Neural crest cell (in vitro differentiated cells): ENCODE results near the gene CAMK2D. TPM values are rescaled to one million over a fixed set of nuclear protein-coding genes. Genes with fewer than 3 reads are reported as not detected.

Source experiments
- DNase-seq: peaks from one replicate; pipeline ENCODE4 v3.0.0; 2021; ENCODE audit warnings: low read depth, mixed read lengths, low spot score
- H3K27ac Mint-ChIP-seq: one replicate; pipeline ENCODE4 v1.8.0; 2021; ENCODE audit warnings: mild to moderate bottlenecking, mixed read lengths; ENCODE audit not compliant: unreplicated experiment
- H3K27me3 Mint-ChIP-seq: 2 replicates; pipeline ENCODE4 v1.8.0; 2021; ENCODE audit warnings: low read depth, mild to moderate bottlenecking, mixed read lengths
- H3K36me3 Mint-ChIP-seq: 2 replicates; pipeline ENCODE4 v1.8.0; 2021; ENCODE audit warnings: low read depth, mild to moderate bottlenecking, mixed read lengths
- H3K4me1 Mint-ChIP-seq: 2 replicates; pipeline ENCODE4 v1.8.0; 2021; ENCODE audit warnings: mixed read lengths
- H3K4me3 Mint-ChIP-seq: one replicate; pipeline ENCODE4 v1.8.0; 2021; ENCODE audit warnings: mild to moderate bottlenecking, mixed read lengths
- H3K9me3 Mint-ChIP-seq: 2 replicates; pipeline ENCODE4 v1.8.0; 2021; ENCODE audit warnings: mixed read lengths
- CTCF ChIP-seq: fragments of 200-600 bp; sonication (generic); conservative IDR thresholded peaks from 2 replicates; pipeline ENCODE4 v1.5.0; 2021; ENCODE audit warnings: antibody characterized with exemption, mild to moderate bottlenecking
- total RNA-seq: library from RNA; stranded (reverse); gene quantifications from 2 replicates; pipeline ENCODE4 v1.2.1, GENCODE V29; 2021

CAMK2D gene
- total RNA-seq, 1 donor from 2014 or later = 33.7 TPM

- no peak for TF ChIP-seq CTCF
- H3K4me1 Mint-ChIP-seq = no peaks in the 10 kb centered on the region
- DNase-seq = no peak
- H3K27me3 Mint-ChIP-seq = no peaks in the 10 kb centered on the region
- H3K4me3 Mint-ChIP-seq = no peak overlapping the region
- H3K9me3 Mint-ChIP-seq = no peaks in the 10 kb centered on the region
- H3K36me3 Mint-ChIP-seq = no peaks in the 10 kb centered on the region
- H3K27ac Mint-ChIP-seq = no peak overlapping the region
Observed at GRCh38 chr4:113411496-113411938, 350.0 kb downstream of the CAMK2D start.

GRCh38 chr4:113410686-113411085, 350.9 kb downstream of the CAMK2D start:
- Mint-ChIP-seq H3K9me3 (no peaks in the 10 kb centered on the region), H3K4me3 (no peak overlapping the region), H3K27ac (no peak overlapping the region), H3K27me3 (no peaks in the 10 kb centered on the region), H3K36me3 (no peaks in the 10 kb centered on the region), H3K4me1 (no peaks in the 10 kb centered on the region)
- no peak for DNase-seq
- no peak for TF ChIP-seq CTCF

GRCh38 chr4:113409181-113409580, 352.4 kb downstream of the CAMK2D start:
- Mint-ChIP-seq H3K4me3 (no peak overlapping the region), H3K27ac (no peak overlapping the region), H3K36me3 (no peaks in the 10 kb centered on the region), H3K27me3 (no peaks in the 10 kb centered on the region), H3K9me3 (no peaks in the 10 kb centered on the region), H3K4me1 (no peaks in the 10 kb centered on the region)
- no peak for DNase-seq
- TF ChIP-seq CTCF = no peak

GRCh38 chr4:113407409-113407808, 354.1 kb downstream of the CAMK2D start:
- TF ChIP-seq CTCF = no peak
- Mint-ChIP-seq H3K27ac (no peak overlapping the region), H3K4me3 (no peak overlapping the region), H3K4me1 (no peaks in the 10 kb centered on the region), H3K36me3 (no peaks in the 10 kb centered on the region), H3K27me3 (no peaks in the 10 kb centered on the region), H3K9me3 (no peaks in the 10 kb centered on the region)
- no peak for DNase-seq

GRCh38 chr4:113406723-113407016, 354.9 kb downstream of the CAMK2D start:
- no peak overlapping the region for H3K27ac Mint-ChIP-seq
- peaks cover 2% of the 10 kb centered on the region for H3K9me3 Mint-ChIP-seq
- no peak for TF ChIP-seq CTCF
- no peak for DNase-seq
- no peaks in the 10 kb centered on the region for H3K27me3 Mint-ChIP-seq
- H3K4me3 Mint-ChIP-seq = no peak overlapping the region
- H3K36me3 Mint-ChIP-seq = no peaks in the 10 kb centered on the region
- no peaks in the 10 kb centered on the region for H3K4me1 Mint-ChIP-seq
